ENCODE results near the gene UBXN6. TPM values are rescaled to one million over a fixed set of nuclear protein-coding genes. Genes with fewer than 3 reads are reported as not detected.

UBXN6 gene
- polyA plus RNA-seq, 2 of the 4 experiments (the other 2 are of a cell fraction): 23.0 to 31.6 TPM

DNA sequence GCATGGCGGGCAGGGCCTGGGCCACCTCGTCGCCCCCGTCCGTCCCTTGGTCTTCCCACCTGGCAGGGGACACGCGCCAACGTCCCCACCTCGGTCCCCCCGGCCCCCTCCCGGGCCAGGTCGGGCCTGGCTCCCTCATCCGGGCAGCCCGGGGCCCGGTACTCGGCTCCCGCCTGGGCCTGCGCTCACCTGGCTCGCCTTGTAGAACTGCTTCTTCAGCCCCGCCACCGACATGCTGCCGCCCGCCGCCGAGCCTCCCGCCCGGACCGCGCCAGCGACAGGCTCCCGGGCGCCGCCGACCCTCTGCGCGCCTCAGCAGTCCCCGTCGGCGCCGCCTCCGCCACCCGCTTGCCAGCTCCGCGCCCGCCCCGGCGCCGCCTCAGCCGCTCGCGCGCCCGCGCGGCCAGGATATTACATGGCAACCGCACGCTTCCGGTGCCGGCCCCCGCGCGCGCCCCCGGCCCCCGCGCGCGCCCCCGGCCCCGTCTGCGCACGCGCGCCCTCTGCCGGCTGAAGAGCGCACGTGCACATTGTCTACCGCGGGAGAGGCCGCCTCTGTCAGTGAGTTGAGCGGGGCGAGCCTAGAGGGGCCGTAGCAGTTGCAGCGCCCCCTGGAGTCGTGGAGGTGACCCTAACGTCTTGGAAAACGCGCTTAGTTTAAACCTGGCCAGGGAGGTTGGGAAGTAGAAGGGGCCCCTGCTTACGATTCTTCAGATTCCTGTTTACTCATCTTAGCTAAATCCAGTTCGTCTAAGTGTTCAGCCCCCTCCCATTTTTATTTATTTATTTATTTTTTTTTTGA is 57.3 kb downstream of the UBXN6 start, which contains the start of gene SH3GL1:
Gene SH3GL1 (minus strand): TSS at position 413 of the 802 bp plus-strand sequence. CDS start 179 bp downstream, at position 234.
- ChIA-PET CTCF (interaction anchor here (0.5 to 3.0 kb wide), 40 partner anchors 9 to 1824 kb away, joined by 3 to 51 read pairs (median 5); no protein-coding TSS in a partner anchor), POLR2A (interaction anchor here (1.0 kb wide), 1 partner anchor 25 kb away, joined by 3 read pairs; no protein-coding TSS in a partner anchor)
- Histone ChIP-seq H3K9me3 (no peaks in the 10 kb centered on the region), H3K27ac (peak within 1 kb of the TSS; percentile 88 to 99), H3K4me1 (peaks cover 26% of the 10 kb centered on the region), H3K4me3 (peak within 1 kb of the TSS; percentile 77), H3K4me2 (peak within 1 kb of the TSS; percentile 99)
- no peak for FAIRE-seq
- no peak for TF ChIP-seq RARB (CRISPR knock-in tag; IDR thresholded peaks at IDR 0.05)
- TF ChIP-seq MYC (IDR thresholded peaks at IDR 0.05; ENCODE audit: borderline replicate concordance, low read length): peak; percentile 72; the same call in 1 of the 2 replicates
- no peak for TF ChIP-seq FOSL2 (IDR thresholded peaks at IDR 0.05)
- TF ChIP-seq FOSL2 (CRISPR knock-in tag; IDR thresholded peaks at IDR 0.05): peak; percentile 35; the same call in 1 of the 2 replicates
- TF ChIP-seq, protein P1, sequence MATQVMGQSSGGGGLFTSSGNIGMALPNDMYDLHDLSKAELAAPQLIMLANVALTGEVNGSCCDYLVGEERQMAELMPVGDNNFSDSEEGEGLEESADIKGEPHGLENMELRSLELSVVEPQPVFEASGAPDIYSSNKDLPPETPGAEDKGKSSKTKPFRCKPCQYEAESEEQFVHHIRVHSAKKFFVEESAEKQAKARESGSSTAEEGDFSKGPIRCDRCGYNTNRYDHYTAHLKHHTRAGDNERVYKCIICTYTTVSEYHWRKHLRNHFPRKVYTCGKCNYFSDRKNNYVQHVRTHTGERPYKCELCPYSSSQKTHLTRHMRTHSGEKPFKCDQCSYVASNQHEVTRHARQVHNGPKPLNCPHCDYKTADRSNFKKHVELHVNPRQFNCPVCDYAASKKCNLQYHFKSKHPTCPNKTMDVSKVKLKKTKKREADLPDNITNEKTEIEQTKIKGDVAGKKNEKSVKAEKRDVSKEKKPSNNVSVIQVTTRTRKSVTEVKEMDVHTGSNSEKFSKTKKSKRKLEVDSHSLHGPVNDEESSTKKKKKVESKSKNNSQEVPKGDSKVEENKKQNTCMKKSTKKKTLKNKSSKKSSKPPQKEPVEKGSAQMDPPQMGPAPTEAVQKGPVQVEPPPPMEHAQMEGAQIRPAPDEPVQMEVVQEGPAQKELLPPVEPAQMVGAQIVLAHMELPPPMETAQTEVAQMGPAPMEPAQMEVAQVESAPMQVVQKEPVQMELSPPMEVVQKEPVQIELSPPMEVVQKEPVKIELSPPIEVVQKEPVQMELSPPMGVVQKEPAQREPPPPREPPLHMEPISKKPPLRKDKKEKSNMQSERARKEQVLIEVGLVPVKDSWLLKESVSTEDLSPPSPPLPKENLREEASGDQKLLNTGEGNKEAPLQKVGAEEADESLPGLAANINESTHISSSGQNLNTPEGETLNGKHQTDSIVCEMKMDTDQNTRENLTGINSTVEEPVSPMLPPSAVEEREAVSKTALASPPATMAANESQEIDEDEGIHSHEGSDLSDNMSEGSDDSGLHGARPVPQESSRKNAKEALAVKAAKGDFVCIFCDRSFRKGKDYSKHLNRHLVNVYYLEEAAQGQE (IDR thresholded peaks at IDR 0.05): no peak
- TF ChIP-seq GATA3 (IDR thresholded peaks at IDR 0.05; ENCODE audit: borderline replicate concordance): no peak
- TF ChIP-seq, protein P2, sequence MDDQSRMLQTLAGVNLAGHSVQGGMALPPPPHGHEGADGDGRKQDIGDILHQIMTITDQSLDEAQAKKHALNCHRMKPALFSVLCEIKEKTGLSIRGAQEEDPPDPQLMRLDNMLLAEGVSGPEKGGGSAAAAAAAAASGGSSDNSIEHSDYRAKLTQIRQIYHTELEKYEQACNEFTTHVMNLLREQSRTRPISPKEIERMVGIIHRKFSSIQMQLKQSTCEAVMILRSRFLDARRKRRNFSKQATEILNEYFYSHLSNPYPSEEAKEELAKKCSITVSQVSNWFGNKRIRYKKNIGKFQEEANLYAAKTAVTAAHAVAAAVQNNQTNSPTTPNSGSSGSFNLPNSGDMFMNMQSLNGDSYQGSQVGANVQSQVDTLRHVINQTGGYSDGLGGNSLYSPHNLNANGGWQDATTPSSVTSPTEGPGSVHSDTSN (IDR thresholded peaks at IDR 0.05): no peak
- no peak for TF ChIP-seq FOSB (CRISPR knock-in tag; IDR thresholded peaks at IDR 0.05)
- TF ChIP-seq RAD21 (conservative IDR thresholded peaks at IDR 0.05 in 1 of 2, IDR thresholded peaks at IDR 0.05 in 1 of 2): peak; percentile 39 to 68; a peak in 4 of 5 replicates
- TF ChIP-seq ZC3H11A (IDR thresholded peaks at IDR 0.05): no peak
- TF ChIP-seq POLR2A (IDR thresholded peaks at IDR 0.05; ENCODE audit: low read length): peak; percentile 53
- TF ChIP-seq, protein P3, sequence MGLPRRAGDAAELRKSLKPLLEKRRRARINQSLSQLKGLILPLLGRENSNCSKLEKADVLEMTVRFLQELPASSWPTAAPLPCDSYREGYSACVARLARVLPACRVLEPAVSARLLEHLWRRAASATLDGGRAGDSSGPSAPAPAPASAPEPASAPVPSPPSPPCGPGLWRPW (IDR thresholded peaks at IDR 0.05): no peak
- peak; percentile 79 for TF ChIP-seq SMC3 (IDR thresholded peaks at IDR 0.05)
- no peak for TF ChIP-seq FOXS1 (CRISPR knock-in tag; IDR thresholded peaks at IDR 0.05)
- peak; percentile 58; the same call in 1 of the 2 replicates for TF ChIP-seq PHF8 (IDR thresholded peaks at IDR 0.05; ENCODE audit: borderline replicate concordance, low read depth)
- TF ChIP-seq ZNF302 (CRISPR knock-in tag; IDR thresholded peaks at IDR 0.05): no peak
- TF ChIP-seq, protein P4, sequence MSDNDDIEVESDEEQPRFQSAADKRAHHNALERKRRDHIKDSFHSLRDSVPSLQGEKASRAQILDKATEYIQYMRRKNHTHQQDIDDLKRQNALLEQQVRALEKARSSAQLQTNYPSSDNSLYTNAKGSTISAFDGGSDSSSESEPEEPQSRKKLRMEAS (IDR thresholded peaks at IDR 0.05): peak; percentile 87
- TF ChIP-seq ESRRA (IDR thresholded peaks at IDR 0.05; ENCODE audit: borderline replicate concordance, low read length): no peak
- peak; percentile 44 to 78; a peak in 2 of 5 replicates for TF ChIP-seq JUN (IDR thresholded peaks at IDR 0.05)
- TF ChIP-seq RFX5 (IDR thresholded peaks at IDR 0.05): no peak
- TF ChIP-seq, protein P5, sequence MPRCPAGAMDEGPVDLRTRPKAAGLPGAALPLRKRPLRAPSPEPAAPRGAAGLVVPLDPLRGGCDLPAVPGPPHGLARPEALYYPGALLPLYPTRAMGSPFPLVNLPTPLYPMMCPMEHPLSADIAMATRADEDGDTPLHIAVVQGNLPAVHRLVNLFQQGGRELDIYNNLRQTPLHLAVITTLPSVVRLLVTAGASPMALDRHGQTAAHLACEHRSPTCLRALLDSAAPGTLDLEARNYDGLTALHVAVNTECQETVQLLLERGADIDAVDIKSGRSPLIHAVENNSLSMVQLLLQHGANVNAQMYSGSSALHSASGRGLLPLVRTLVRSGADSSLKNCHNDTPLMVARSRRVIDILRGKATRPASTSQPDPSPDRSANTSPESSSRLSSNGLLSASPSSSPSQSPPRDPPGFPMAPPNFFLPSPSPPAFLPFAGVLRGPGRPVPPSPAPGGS (IDR thresholded peaks at IDR 0.05): 0 out of 3 replicates have a peak, but pooled peaks have one; percentile 53
- TF ChIP-seq, protein P6, sequence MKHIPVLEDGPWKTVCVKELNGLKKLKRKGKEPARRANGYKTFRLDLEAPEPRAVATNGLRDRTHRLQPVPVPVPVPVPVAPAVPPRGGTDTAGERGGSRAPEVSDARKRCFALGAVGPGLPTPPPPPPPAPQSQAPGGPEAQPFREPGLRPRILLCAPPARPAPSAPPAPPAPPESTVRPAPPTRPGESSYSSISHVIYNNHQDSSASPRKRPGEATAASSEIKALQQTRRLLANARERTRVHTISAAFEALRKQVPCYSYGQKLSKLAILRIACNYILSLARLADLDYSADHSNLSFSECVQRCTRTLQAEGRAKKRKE (CRISPR knock-in tag; IDR thresholded peaks at IDR 0.05; ENCODE audit: low read depth): no peak
- TF ChIP-seq, protein P7, sequence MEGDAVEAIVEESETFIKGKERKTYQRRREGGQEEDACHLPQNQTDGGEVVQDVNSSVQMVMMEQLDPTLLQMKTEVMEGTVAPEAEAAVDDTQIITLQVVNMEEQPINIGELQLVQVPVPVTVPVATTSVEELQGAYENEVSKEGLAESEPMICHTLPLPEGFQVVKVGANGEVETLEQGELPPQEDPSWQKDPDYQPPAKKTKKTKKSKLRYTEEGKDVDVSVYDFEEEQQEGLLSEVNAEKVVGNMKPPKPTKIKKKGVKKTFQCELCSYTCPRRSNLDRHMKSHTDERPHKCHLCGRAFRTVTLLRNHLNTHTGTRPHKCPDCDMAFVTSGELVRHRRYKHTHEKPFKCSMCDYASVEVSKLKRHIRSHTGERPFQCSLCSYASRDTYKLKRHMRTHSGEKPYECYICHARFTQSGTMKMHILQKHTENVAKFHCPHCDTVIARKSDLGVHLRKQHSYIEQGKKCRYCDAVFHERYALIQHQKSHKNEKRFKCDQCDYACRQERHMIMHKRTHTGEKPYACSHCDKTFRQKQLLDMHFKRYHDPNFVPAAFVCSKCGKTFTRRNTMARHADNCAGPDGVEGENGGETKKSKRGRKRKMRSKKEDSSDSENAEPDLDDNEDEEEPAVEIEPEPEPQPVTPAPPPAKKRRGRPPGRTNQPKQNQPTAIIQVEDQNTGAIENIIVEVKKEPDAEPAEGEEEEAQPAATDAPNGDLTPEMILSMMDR (IDR thresholded peaks at IDR 0.05): peak; percentile 99
- TF ChIP-seq JUNB (IDR thresholded peaks at IDR 0.05): no peak
- peak; percentile 68 to 78 for ATAC-seq
- peak; percentile 69 to 94 for DNase-seq (ENCODE audit: low read depth in 1 of 2, low spot score in 1 of 2)
- whole genome bisulfite sequencing (ENCODE audit: missing lambda C conversion rate): 7% methylated on average over 10 of the region's 90 CpGs
